Muscle layer of colon (tissue), 2 donors: Measurements from ENCODE around the gene HPRT1.

Experiments used
- H3K27ac ChIP-seq: one replicate; pipeline ENCODE4 v1.7.0; 2013; ENCODE audit warnings: low read depth, mild to moderate bottlenecking, low read length, moderate library complexity
- H3K27me3 ChIP-seq, 2 donors: one replicate each; pipeline ENCODE4 v1.7.0; 2013; ENCODE audit warnings: low read length in 2 of 2, mild to moderate bottlenecking in 2 of 2; ENCODE audit not compliant: insufficient read depth in 2 of 2, control insufficient read depth in 1 of 2
- H3K36me3 ChIP-seq: one replicate; pipeline ENCODE4 v1.7.0; 2013; ENCODE audit warnings: mild to moderate bottlenecking, low read length; ENCODE audit not compliant: insufficient read depth
- H3K4me1 ChIP-seq: one replicate; pipeline ENCODE4 v1.7.0; 2013; ENCODE audit warnings: mild to moderate bottlenecking, low read length; ENCODE audit not compliant: insufficient read depth
- H3K4me3 ChIP-seq, 2 donors: one replicate each; pipeline ENCODE4 v1.7.0; 2013; ENCODE audit warnings: low read length in 2 of 2, low read depth in 1 of 2, mild to moderate bottlenecking in 1 of 2, moderate library complexity in 1 of 2
- H3K9ac ChIP-seq: one replicate; pipeline ENCODE4 v1.7.0; 2013; ENCODE audit warnings: low read length
- H3K9me3 ChIP-seq: one replicate; pipeline ENCODE4 v1.7.0; 2013; ENCODE audit warnings: mild to moderate bottlenecking, low read length
- donor health status: abdominal sarcoma.
- donor health status: Adenocarcinoma of cecum.

Gene HPRT1, protein sequence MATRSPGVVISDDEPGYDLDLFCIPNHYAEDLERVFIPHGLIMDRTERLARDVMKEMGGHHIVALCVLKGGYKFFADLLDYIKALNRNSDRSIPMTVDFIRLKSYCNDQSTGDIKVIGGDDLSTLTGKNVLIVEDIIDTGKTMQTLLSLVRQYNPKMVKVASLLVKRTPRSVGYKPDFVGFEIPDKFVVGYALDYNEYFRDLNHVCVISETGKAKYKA

GRCh38 chrX:134460005-134460861, at the start of gene HPRT1:
Gene HPRT1 (plus strand): TSS chrX:134460165. CDS start chrX:134460312, 147 bp downstream.
- H3K9me3 ChIP-seq = no peaks in the 10 kb centered on the region
- no peak within 1 kb of the TSS for H3K9ac ChIP-seq
- no peaks in the 10 kb centered on the region for H3K4me1 ChIP-seq
- peak within 1 kb of the TSS; percentile 50 for H3K4me3 ChIP-seq
- no peaks in the 10 kb centered on the region for H3K27me3 ChIP-seq
- no peak within 1 kb of the TSS for H3K27ac ChIP-seq
- no peaks in the 10 kb centered on the region for H3K36me3 ChIP-seq

DNA sequence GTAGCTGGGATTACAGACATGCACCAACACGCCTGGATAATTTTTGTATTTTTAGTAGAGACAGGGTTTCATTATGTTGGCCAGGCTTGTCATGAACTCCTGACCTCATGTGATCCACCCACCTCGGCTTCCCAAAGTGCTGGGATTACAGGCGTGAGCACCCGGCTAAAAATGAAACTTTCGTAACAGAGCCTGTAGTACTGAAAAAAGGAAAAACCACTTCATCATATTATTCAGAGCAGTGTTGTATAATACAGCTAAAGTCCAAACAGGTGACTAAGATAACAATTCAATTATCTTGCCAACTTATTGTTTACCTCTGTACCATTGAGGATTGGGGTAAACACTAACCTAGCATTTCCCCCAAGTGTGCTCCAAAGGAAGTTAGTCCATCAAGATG, 43.9 kb upstream of the HPRT1 start:
- no peak overlapping the region for H3K9ac ChIP-seq
- no peaks in the 10 kb centered on the region for H3K36me3 ChIP-seq
- no peaks in the 10 kb centered on the region for H3K4me1 ChIP-seq
- H3K27me3 ChIP-seq = no peaks in the 10 kb centered on the region
- H3K9me3 ChIP-seq = no peaks in the 10 kb centered on the region
- no peak overlapping the region for H3K4me3 ChIP-seq
- no peak overlapping the region for H3K27ac ChIP-seq

DNA sequence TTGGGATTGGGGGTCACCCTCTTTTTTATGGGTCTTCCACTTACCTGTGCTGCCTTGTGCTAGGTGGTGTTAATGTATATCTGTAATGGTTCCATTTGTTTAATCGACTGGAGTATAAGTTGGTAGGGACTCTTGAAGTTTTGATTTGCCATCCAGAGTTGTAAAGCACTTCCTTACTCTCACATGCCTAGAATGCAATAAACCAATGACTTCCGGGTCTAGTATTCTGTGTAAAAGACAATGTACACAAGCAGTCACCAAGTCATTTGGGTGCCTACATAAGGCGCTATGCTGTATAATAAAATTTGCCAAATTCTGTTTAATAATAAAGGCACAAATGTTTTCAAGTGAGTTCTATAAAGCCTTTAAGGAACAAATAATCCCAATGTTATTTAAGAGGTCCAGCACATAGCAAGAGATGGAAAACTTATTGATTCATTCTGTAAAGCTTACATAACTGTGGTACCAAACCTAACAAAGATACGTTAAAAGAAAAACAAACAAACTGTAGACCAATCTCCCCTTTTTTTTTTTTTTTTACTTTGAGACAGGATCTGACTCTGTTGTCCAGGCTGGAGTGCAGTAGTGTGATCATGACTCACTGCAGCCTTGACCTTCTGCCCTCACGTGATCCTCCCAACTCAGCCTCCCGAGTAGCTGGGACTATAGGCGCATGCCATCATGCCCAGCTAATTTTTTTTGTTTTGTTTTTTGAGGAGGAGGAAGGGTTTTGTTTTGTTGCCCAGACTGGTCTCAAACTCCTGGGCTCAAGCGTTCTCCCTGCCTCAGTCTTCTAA, 41.5 kb upstream of the HPRT1 start:
- Histone ChIP-seq H3K27me3 (no peaks in the 10 kb centered on the region), H3K9ac (no peak overlapping the region), H3K4me1 (no peaks in the 10 kb centered on the region), H3K9me3 (no peaks in the 10 kb centered on the region), H3K4me3 (no peak overlapping the region), H3K36me3 (no peaks in the 10 kb centered on the region), H3K27ac (no peak overlapping the region)

- Histone ChIP-seq H3K27ac (no peak overlapping the region), H3K36me3 (no peaks in the 10 kb centered on the region), H3K27me3 (no peaks in the 10 kb centered on the region), H3K9ac (no peak overlapping the region), H3K9me3 (no peaks in the 10 kb centered on the region), H3K4me1 (no peaks in the 10 kb centered on the region), H3K4me3 (no peak overlapping the region)
Measured at GRCh38 chrX:134419784-134420183, 40.2 kb upstream of the HPRT1 start.

- H3K9me3 ChIP-seq = no peaks in the 10 kb centered on the region
- H3K27me3 ChIP-seq = no peaks in the 10 kb centered on the region
- no peak overlapping the region for H3K27ac ChIP-seq
- H3K9ac ChIP-seq = no peak overlapping the region
- no peaks in the 10 kb centered on the region for H3K36me3 ChIP-seq
- no peaks in the 10 kb centered on the region for H3K4me1 ChIP-seq
- no peak overlapping the region for H3K4me3 ChIP-seq
Measured at GRCh38 chrX:134423606-134424005, 36.4 kb upstream of the HPRT1 start.

- no peak overlapping the region for H3K9ac ChIP-seq
- no peaks in the 10 kb centered on the region for H3K27me3 ChIP-seq
- H3K4me1 ChIP-seq = no peaks in the 10 kb centered on the region
- no peak overlapping the region for H3K4me3 ChIP-seq
- H3K36me3 ChIP-seq = no peaks in the 10 kb centered on the region
- no peak overlapping the region for H3K27ac ChIP-seq
- no peaks in the 10 kb centered on the region for H3K9me3 ChIP-seq
Measured at GRCh38 chrX:134426281-134426680, 33.7 kb upstream of the HPRT1 start.

GRCh38 chrX:134431894-134432293, 28.1 kb upstream of the HPRT1 start:
- no peak overlapping the region for H3K9ac ChIP-seq
- H3K4me1 ChIP-seq = no peaks in the 10 kb centered on the region
- no peak overlapping the region for H3K4me3 ChIP-seq
- H3K27ac ChIP-seq = no peak overlapping the region
- H3K9me3 ChIP-seq = no peaks in the 10 kb centered on the region
- no peaks in the 10 kb centered on the region for H3K36me3 ChIP-seq
- no peaks in the 10 kb centered on the region for H3K27me3 ChIP-seq

- Histone ChIP-seq H3K27me3 (no peaks in the 10 kb centered on the region), H3K27ac (no peak overlapping the region)
Measured at GRCh38 chrX:134435894-134436293, 24.1 kb upstream of the HPRT1 start.

GRCh38 chrX:134443020-134443419, 16.9 kb upstream of the HPRT1 start:
- Histone ChIP-seq H3K4me1 (no peaks in the 10 kb centered on the region), H3K27me3 (no peaks in the 10 kb centered on the region), H3K9ac (no peak overlapping the region), H3K4me3 (no peak overlapping the region), H3K36me3 (no peaks in the 10 kb centered on the region), H3K27ac (no peak overlapping the region), H3K9me3 (no peaks in the 10 kb centered on the region)

More at GRCh38 chrX:134435894-134436293, 24.1 kb upstream of the HPRT1 start:
- no peaks in the 10 kb centered on the region for H3K9me3 ChIP-seq
- H3K4me1 ChIP-seq = no peaks in the 10 kb centered on the region
- H3K4me3 ChIP-seq = no peak overlapping the region
- H3K9ac ChIP-seq = no peak overlapping the region
- no peaks in the 10 kb centered on the region for H3K36me3 ChIP-seq

GRCh38 chrX:134443461-134443860, 16.5 kb upstream of the HPRT1 start:
- H3K27me3 ChIP-seq = no peaks in the 10 kb centered on the region
- H3K4me3 ChIP-seq = no peak overlapping the region
- no peaks in the 10 kb centered on the region for H3K4me1 ChIP-seq
- H3K9ac ChIP-seq = no peak overlapping the region
- H3K9me3 ChIP-seq = no peaks in the 10 kb centered on the region
- H3K36me3 ChIP-seq = no peaks in the 10 kb centered on the region
- no peak overlapping the region for H3K27ac ChIP-seq

- Histone ChIP-seq H3K27me3 (no peaks in the 10 kb centered on the region), H3K27ac (no peak overlapping the region), H3K9ac (no peak overlapping the region), H3K9me3 (no peaks in the 10 kb centered on the region), H3K4me3 (no peak overlapping the region), H3K36me3 (no peaks in the 10 kb centered on the region), H3K4me1 (no peaks in the 10 kb centered on the region)
Measured at GRCh38 chrX:134444681-134445080, 15.3 kb upstream of the HPRT1 start.
